Measurements from ENCODE around the gene MYOCD.

DNA sequence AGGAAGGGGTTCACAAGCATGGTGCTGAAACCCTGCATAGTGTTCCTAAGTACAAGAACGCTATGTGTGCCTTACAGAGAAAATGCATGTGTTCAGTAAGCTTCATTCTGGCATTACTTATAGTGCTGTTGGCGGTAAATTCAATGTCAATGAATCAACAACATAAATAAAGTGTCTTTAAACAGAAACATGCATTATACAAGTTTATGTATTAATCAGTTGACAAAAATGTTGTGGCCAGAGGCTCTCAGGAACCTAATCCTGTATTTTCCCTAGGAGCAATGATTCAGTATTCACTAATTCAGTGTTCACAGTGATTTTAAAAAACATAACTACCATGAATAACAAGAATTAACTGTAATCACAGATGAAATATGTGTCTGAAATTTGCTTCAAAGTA lies 47.1 kb upstream of the MYOCD start:
- no peak for TF ChIP-seq CTCF (conservative IDR thresholded peaks at IDR 0.05)
- TF ChIP-seq EZH2 (IDR thresholded peaks at IDR 0.05; ENCODE audit: low read depth): no peak
